Activated CD4-positive, CD25-positive, alpha-beta regulatory T cell treated with anti-CD3 and anti-CD28 coated beads, Interleukin-2, amount 50 U/mL, for 72 hours (primary cell): ENCODE measurements around the gene SRPK2.
"Not testable (repeated sequence)": the region's sequence is repeated elsewhere in the genome, so short reads cannot be mapped to it uniquely, and the experiment has no call there.

ENCODE experiments used
- DNase-seq: peaks from one replicate; pipeline ENCODE4 v3.0.0; 2021

SRPK2 gene

GRCh38 chr7:105388356-105389087 is at the start of gene SRPK2:
Gene SRPK2, minus strand, starts transcription at chr7:105388921.
- peak; percentile 79 for DNase-seq

- no peak for DNase-seq
These were observed 49.5 kb upstream of the SRPK2 start for GRCh38 chr7:105438254-105438653.

DNA sequence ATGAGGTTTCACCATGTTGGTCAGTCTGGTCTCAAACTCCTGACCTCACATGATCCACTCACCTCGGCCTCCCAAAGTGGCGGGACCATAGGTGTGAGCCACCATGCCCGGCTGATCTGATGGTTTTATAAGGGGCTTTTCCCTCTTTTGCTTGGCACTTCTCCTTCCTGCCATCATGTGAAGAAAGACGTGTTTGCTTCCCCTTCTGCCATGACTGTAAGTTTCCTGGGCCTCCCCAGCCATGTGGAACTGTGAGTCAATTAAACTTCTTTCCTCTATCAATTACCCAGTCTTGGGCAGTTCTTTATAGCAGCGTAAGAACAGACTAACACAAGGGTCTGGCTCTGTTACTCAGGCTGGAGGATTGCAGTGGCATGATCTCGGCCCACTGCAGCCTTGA is 48.6 kb upstream of the SRPK2 start:
- DNase-seq: not testable (repeated sequence)

- no peak for DNase-seq
These were observed 41.3 kb upstream of the SRPK2 start for GRCh38 chr7:105429746-105430612.

DNA sequence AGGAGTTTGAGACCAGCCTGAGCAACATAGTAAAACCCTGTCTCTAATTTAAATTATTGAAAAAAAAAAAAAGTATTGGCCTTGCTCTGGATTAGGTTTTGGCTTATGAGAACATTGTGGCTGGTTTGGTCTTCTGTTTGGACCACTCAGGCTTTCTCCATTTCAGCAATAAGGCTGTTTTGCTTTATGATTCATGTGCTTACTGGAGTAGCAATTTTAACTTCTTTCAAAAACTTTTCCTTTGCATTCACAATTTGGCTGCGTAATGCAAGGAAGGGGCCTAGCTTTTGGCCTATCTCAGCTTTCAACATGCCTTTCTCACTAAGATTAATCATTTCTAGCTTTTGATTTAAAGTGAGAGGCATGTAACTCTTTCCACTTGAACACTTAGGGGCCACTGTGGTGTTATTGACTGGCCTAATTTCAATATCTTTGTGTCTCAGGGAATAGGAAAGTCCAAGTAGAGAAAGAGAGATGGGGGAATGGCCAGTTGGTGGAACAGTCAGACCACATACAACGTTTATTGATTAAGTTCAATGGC is 38.0 kb upstream of the SRPK2 start:
- DNase-seq: no peak

GRCh38 chr7:105423987-105424386 is 35.3 kb upstream of the SRPK2 start:
- no peak for DNase-seq

DNA sequence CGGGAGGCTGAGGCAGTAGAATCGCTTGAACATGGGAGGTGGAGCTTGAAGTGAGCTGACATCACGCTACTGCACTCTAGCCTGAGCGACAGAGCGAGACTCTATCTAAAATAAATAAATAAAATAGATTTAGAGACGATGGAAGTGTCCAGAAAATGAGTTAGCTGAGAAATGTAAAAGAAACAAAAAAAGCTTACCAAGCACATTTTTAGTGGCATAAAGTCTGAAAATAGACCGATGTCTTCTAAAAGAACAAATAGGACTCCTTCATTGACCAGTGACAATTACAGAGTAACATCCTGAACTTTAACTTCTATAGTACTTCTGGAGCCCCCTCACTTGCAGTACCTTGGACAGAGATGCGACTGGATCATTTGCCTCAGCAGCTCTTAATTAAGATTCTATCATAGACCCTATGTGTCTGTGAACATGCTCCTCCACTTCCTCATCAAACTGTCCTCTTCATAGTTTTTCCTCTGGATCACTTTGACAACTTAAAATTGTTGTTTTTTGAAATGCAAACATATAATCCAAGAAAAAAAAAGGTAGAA is 25.2 kb upstream of the SRPK2 start:
- DNase-seq: no peak

GRCh38 chr7:105410774-105411173 is 22.1 kb upstream of the SRPK2 start:
- DNase-seq: not testable (repeated sequence)

DNA sequence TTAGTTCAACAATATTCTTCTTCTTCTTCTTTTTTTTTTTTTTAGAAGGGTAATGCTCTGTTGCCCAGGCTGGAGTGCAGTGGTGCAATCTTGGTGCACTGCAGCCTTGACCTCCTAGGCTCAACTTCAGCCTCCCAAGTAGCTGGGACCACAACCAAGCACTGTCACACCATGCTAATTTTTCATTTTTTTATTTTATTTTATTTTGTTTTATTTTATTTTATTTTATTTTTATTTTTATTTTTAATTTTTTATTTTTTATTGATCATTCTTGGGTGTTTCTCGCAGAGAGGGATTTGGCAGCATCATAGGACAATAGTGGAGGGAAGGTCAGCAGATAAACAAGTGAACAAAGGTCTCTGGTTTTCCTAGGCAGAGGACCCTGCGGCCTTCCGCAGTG is 21.1 kb upstream of the SRPK2 start:
- not testable (repeated sequence) for DNase-seq

DNA sequence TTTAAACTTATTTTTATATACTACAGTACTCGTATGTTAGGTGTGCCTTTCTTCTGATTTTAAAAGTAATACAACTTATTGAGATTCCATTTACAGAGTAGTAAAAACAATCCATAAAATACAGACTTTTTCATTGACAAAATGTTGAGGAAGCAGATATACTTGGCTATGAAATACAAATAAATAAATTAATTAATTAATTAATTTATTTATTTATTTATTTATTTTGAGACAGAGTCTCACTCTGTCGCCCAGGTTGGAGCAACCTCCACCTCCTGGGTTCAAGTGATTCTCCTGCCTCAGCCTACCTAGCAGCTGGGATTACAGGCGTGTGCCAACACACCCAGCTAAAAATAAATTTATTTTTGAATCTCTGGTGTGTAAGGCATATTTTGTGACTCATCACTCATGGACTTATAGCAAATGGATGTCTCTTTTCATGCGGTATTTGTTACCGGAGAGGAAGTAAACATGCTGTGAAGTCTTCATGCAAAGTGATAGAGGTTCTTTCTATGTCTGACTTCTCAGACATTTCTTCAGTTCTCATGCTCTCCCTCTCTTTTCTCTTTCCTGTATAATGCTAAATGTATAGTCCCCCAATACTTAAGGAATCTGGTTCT is 20.2 kb upstream of the SRPK2 start:
- no peak for DNase-seq

DNA sequence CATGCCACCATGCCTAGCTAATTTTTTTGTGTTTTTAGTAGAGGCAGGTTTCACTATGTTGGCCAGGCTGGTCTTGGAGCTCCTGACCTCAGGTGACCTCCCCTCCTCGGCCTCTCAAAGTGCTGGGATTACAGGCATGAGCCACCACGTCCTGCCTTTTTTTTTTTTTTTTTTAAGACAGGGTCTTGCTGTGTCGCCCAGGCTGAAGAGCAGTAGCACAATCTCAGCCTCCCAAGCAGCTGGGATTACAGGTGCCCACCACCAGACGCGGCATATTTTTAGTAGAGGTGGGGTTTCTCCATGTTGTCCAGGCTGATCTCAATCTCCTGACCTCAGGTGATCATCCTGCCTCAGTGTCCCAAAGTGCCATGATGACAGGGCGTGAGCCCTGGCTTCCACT is 14.4 kb upstream of the SRPK2 start:
- no peak for DNase-seq

- no peak for DNase-seq
These were observed 13.7 kb upstream of the SRPK2 start for GRCh38 chr7:105402221-105403095.

- DNase-seq: no peak
These were observed 10.5 kb upstream of the SRPK2 start for GRCh38 chr7:105399043-105399725.

DNA sequence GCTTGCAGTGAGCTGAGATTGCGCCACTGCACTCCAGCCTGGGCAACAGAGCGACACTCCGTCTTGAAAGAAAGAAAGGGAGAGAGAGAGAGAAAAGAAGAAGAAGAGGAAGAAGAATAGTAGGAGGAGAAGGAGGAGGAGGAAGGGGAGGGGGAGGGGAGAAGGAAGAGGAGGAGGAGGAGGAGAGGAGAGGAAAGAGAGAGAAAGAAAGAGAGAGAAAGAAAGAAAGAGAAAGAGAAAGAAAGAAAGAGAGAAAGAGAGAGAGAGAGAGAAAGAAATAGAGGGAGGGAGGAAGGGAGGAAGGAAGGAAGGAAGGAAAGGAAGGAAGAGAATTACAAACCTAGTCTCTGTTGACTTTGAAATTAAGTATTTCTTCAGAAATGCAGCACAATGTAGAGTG is 7.8 kb upstream of the SRPK2 start:
- DNase-seq: no peak

DNA sequence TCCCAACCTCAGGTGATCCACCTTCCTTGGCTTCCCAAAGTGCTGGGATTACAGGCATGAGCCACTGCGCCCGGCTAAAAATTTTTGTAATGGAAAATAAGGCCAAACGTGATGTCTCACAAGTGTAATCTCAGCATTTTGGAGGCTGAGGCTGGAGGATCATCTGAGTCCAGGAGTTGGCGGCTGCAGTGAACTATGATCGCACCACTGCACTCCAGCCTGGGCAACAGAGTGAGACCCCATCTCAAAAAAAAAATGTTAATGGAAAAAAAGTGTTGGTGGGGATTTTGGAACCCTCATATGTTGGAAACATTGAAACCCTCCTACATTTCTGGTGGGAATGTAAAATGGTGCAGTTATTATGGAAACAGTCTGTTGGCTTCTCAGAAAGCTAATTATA is 2.7 kb upstream of the SRPK2 start:
- no peak for DNase-seq

GRCh38 chr7:105389889-105390288 is 1.2 kb upstream of the SRPK2 start:
- no peak for DNase-seq

GRCh38 chr7:105389088-105389650 is 448 bp upstream of the SRPK2 start:
- DNase-seq: peak; percentile 51

DNA sequence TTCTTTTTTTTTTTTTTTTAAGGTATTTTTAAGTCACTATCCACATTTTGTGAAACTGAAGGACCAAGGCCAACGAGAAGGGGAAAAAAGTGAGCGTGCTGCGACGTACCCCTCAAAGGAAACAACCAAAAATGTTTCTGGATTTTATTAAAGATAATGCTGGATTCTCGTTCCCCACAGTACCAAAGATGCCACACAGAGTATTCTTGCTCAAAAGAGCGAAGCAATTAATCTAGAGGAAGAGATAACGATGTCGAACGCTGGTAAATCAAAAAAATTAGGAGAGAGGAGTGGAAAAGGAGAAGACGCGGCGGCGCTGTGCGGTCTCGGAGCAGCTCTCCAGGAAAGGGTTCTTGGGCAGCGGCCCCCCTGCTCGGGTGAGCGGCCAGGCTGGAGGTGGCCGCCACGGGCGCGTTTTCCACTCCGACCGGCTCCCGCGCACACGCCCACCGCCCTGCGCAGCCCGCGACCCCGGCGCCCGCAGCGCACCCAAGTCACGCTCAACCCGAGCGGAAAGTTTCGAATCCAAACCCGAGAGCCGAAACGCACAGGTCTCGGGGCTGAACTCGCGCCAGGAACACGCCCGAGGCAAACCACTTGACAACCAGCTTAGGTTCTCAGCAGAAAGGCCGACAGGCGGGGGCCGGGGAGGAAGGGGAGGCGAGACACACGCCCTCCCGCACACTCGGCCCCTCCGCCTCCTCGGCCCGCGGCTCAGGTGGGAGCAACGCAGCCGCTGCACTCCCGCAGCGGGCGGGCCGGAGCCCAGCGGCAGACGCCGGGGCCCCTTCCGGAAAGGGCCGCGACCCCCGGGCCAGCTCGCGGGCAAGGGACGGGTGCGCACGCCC is 989 bp downstream of the SRPK2 start:
- peak; percentile 61 for DNase-seq

DNA sequence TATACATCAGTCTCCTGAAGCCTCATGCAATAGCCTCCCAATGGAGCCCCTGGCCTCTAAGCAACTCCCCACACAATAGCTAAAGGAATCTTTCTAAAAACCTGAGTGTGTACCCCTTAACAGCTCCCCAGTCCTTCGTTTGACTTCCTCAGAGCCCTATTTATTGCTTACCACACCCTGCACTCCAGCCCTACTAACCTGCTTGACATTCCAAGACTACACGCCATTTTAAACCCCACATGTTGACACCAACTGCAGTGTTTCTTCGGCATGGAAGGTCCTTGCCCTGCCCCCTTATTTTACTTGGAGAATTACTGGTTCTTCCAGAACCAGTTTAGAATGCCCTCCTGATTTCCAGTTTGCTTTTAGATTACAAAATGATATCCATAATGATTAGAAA is 10.8 kb downstream of the SRPK2 start:
- no peak for DNase-seq

- no peak for DNase-seq
These were observed 11.7 kb downstream of the SRPK2 start for GRCh38 chr7:105376908-105377533.
